Muscle of arm (tissue), 14 donors: ENCODE results near the gene ABCA5. TPM values are rescaled to one million over a fixed set of nuclear protein-coding genes. Genes with fewer than 3 reads are reported as not detected.
A peak's percentile ranks its signal among the peaks of the same experiment; 100 is the strongest.

ENCODE experiments used
- DNase-seq: peaks from one replicate; pipeline ENCODE4 v3.0.0-alpha.2; 2013
- long read RNA-seq, 11 donors: transcript quantifications; one replicate each; lab custom pipeline, GENCODE V29; 2026
- polyA plus RNA-seq, 12 donors: library from polyadenylated mRNA; unstranded; fragments of 120-200 nt; gene quantifications; one replicate each; pipeline ENCODE4 v1.2.1, GENCODE V29; 2013; ENCODE audit not compliant: insufficient read length in 12 of 12

ABCA5 gene
- 10 to 100 TPM in 11 of 12 donors, not detected in 1; 12.6 to 34.9 (median 24.4) TPM for polyA plus RNA-seq
- long read RNA-seq, donor 1, partial matches to known transcripts: 0 of 10 reads
- long read RNA-seq, donor 1, other reads (novel, unspliced or antisense): 0 of 10 reads
- long read RNA-seq, donor 2, partial matches to known transcripts: 6 of 9 reads
- long read RNA-seq, donor 2, other reads (novel, unspliced or antisense): 0 of 9 reads
- long read RNA-seq, donor 3: 0 reads
- long read RNA-seq, donor 4: 0 reads
- long read RNA-seq, donor 5, partial matches to known transcripts: 0 of 2 reads
- long read RNA-seq, donor 5, other reads (novel, unspliced or antisense): 0 of 2 reads
- long read RNA-seq, donor 6, partial matches to known transcripts: 0 of 4 reads
- long read RNA-seq, donor 6, other reads (novel, unspliced or antisense): 0 of 4 reads
- long read RNA-seq, donor 7, partial matches to known transcripts: 0 of 1 reads
- long read RNA-seq, donor 7, other reads (novel, unspliced or antisense): 0 of 1 reads
- long read RNA-seq, donor 8, partial matches to known transcripts: 0 of 1 reads
- long read RNA-seq, donor 8, other reads (novel, unspliced or antisense): 0 of 1 reads
- long read RNA-seq, donor 9: 0 reads
- long read RNA-seq, donor 10: 0 reads
- long read RNA-seq, donor 11, partial matches to known transcripts: 0 of 1 reads
- long read RNA-seq, donor 11, other reads (novel, unspliced or antisense): 0 of 1 reads

GRCh38 chr17:69327060-69327831, at the start of gene ABCA5:
Gene ABCA5 (minus strand): TSS chr17:69327133. CDS start chr17:69314415, 12,718 bp downstream.
- DNase-seq: peak; percentile 75

GRCh38 chr17:69375229-69375628, 48.3 kb upstream of the ABCA5 start:
- no peak for DNase-seq

GRCh38 chr17:69373069-69373468, 46.1 kb upstream of the ABCA5 start:
- no peak for DNase-seq

GRCh38 chr17:69367298-69367697, 40.4 kb upstream of the ABCA5 start:
- DNase-seq: no peak

- no peak for DNase-seq
These were observed 36.7 kb upstream of the ABCA5 start for GRCh38 chr17:69363488-69364210.

- DNase-seq: no peak
These were observed 34.2 kb upstream of the ABCA5 start for GRCh38 chr17:69361156-69361555.

- DNase-seq: no peak
These were observed 32.0 kb upstream of the ABCA5 start for GRCh38 chr17:69358688-69359596.

GRCh38 chr17:69357701-69358100, 30.8 kb upstream of the ABCA5 start:
- no peak for DNase-seq

- no peak for DNase-seq
These were observed 29.7 kb upstream of the ABCA5 start for GRCh38 chr17:69356625-69357024.

GRCh38 chr17:69350911-69351310, 24.0 kb upstream of the ABCA5 start:
- no peak for DNase-seq

GRCh38 chr17:69348429-69348828, 21.5 kb upstream of the ABCA5 start:
- DNase-seq: no peak

GRCh38 chr17:69346766-69347165, 19.8 kb upstream of the ABCA5 start:
- no peak for DNase-seq

GRCh38 chr17:69344939-69345338, 18.0 kb upstream of the ABCA5 start:
- no peak for DNase-seq

- DNase-seq: no peak
These were observed 16.1 kb upstream of the ABCA5 start for GRCh38 chr17:69342896-69343644.

- DNase-seq: no peak
These were observed 13.0 kb upstream of the ABCA5 start for GRCh38 chr17:69339937-69340336.

- no peak for DNase-seq
These were observed 10.1 kb upstream of the ABCA5 start for GRCh38 chr17:69336996-69337395.

- DNase-seq: no peak
These were observed 9.6 kb upstream of the ABCA5 start for GRCh38 chr17:69336580-69336979.

GRCh38 chr17:69335058-69335457, 8.1 kb upstream of the ABCA5 start:
- DNase-seq: no peak

- DNase-seq: no peak
These were observed 6.6 kb upstream of the ABCA5 start for GRCh38 chr17:69333561-69333960.

- no peak for DNase-seq
These were observed 4.8 kb upstream of the ABCA5 start for GRCh38 chr17:69331756-69332155.
